K562 (cell line): ENCODE results near the gene MMP24OS. TPM values are rescaled to one million over a fixed set of nuclear protein-coding genes. Genes with fewer than 3 reads are reported as not detected.

Source experiments
- ATAC-seq: fragments of 200-7000 bp; cut with Tn5 transposase; 3 replicates; pipeline ENCODE4 v1.9.1; 2020; ENCODE audit warnings: moderate library complexity
- BruUV-seq: library from RNA; stranded (reverse); fragments of 400-500 nt; replicated peaks from 2 replicates; lab custom pipeline; 2021; lab: Mats Ljungman, UMichigan
- CTCF ChIA-PET: fragments of 300-600 bp; formaldehyde crosslinking; extraction: SDS; loops from one replicate; lab custom pipeline; 2021; ENCODE audit warnings: low intra/inter-chr PET ratio; lab: Yijun Ruan, JAX
- POLR2A ChIA-PET: fragments of 300-600, 350-650 bp; sonication (Branson Sonifier 250); formaldehyde crosslinking; extraction: SDS; loops from one replicate; lab custom pipeline; 2021; ENCODE audit warnings: antibody characterized with exemption, inconsistent platforms; lab: Yijun Ruan, JAX
- DNase-seq, 4 experiments: peaks; one replicate each; pipeline versions ENCODE4 v3.0.0 to v3.0.0-alpha.2; 2011 to 2018; ENCODE audit warnings: low spot score in 3 of 4, mixed read lengths in 3 of 4; ENCODE audit errors: extremely low read depth in 1 of 4
- FAIRE-seq: peaks from 2 replicates; lab custom pipeline; 2011; peaks lifted over from hg19 to GRCh38; lab: Jason Lieb, UNC
- H2AFZ ChIP-seq: 2 replicates; pipeline ENCODE4 v1.6.0; 2011; ENCODE audit warnings: low read depth, low read length, control low read depth, inconsistent platforms
- H3K27ac ChIP-seq: fragments of 200-600 bp; 3 replicates; pipeline ENCODE4 v1.8.0; 2011; ENCODE audit warnings: low read depth, mild to moderate bottlenecking, control low read depth, inconsistent platforms, low read length, moderate library complexity, mixed read lengths; ENCODE audit errors: extremely low read depth
- H3K27me3 ChIP-seq, 2 experiments: fragments of 300-600 bp in 1 of 2; 2 replicates in 1 of 2; 3 replicates in 1 of 2; pipeline versions ENCODE4 v1.6.0 to v1.8.0; 2011; ENCODE audit warnings: inconsistent platforms in 2 of 2, low read length in 2 of 2, mild to moderate bottlenecking in 1 of 2, mixed read lengths in 1 of 2, moderate library complexity in 1 of 2; ENCODE audit not compliant: control insufficient read depth in 2 of 2, insufficient read depth in 2 of 2
- H3K36me3 ChIP-seq: fragments of 300-600 bp; 3 replicates; pipeline ENCODE4 v1.8.0; 2011; ENCODE audit warnings: mild to moderate bottlenecking, low read length, inconsistent platforms; ENCODE audit not compliant: control insufficient read depth, insufficient read depth
- H3K4me1 ChIP-seq, 2 experiments: fragments of 200-600 bp in 1 of 2; replicated peaks in 1 of 2; 2 replicates in 1 of 2; 3 replicates in 1 of 2; pipeline versions ENCODE4 v1.5.1 to v1.8.0; 2011; ENCODE audit warnings: inconsistent platforms in 2 of 2, low read length in 2 of 2, mild to moderate bottlenecking in 1 of 2, mixed read lengths in 1 of 2, moderate library complexity in 1 of 2; ENCODE audit not compliant: control insufficient read depth in 2 of 2, insufficient read depth in 2 of 2
- H3K4me2 ChIP-seq: 2 replicates; pipeline ENCODE4 v1.6.1; 2011; ENCODE audit warnings: low read length, control low read depth, inconsistent platforms, mixed read lengths; ENCODE audit not compliant: insufficient read depth
- H3K4me3 ChIP-seq: fragments of 200-600 bp; sonication (generic), shearing (Covaris generic); 2 replicates; pipeline ENCODE4 v1.5.1; 2016; ENCODE audit warnings: control low read depth, inconsistent platforms
- H3K79me2 ChIP-seq: fragments of 200-600 bp; 3 replicates; pipeline ENCODE4 v1.8.0; 2011; ENCODE audit warnings: low read length, inconsistent platforms; ENCODE audit not compliant: control insufficient read depth, insufficient read depth
- H3K9ac ChIP-seq, 2 experiments: 2 replicates each; pipeline versions ENCODE4 v1.6.0 to v1.6.1; 2011; ENCODE audit warnings: low read depth in 2 of 2, low read length in 2 of 2, control low read depth in 1 of 2, inconsistent platforms in 1 of 2, mild to moderate bottlenecking in 1 of 2, mixed read lengths in 1 of 2; ENCODE audit not compliant: insufficient read depth in 1 of 2
- H3K9me1 ChIP-seq: one replicate; pipeline ENCODE4 v1.6.0; 2011; ENCODE audit warnings: inconsistent platforms, mild to moderate bottlenecking, low read length, moderate library complexity; ENCODE audit not compliant: control insufficient read depth, insufficient read depth
- H3K9me3 ChIP-seq: replicated peaks from 2 replicates; pipeline ENCODE4 v1.5.1; 2011; ENCODE audit warnings: low read depth, low read length, inconsistent platforms; ENCODE audit not compliant: control insufficient read depth, insufficient read depth
- H4K20me1 ChIP-seq: replicated peaks from 2 replicates; pipeline ENCODE4 v1.6.1; 2011; ENCODE audit warnings: low read length, inconsistent platforms, mixed read lengths; ENCODE audit not compliant: control insufficient read depth, insufficient read depth
- ILK ChIP-seq: fragments of 450-650 bp; IDR thresholded peaks from 2 replicates; pipeline ENCODE4 v1.6.1; 2016; ENCODE audit warnings: missing genetic modification characterization, low read depth, mild to moderate bottlenecking, missing compliant biosample characterization, moderate library complexity, borderline replicate concordance
- MTA2 ChIP-seq: fragments of 450-650 bp; IDR thresholded peaks from 2 replicates; pipeline ENCODE4 v1.6.1; 2016; ENCODE audit warnings: low read depth
- ZNF12 ChIP-seq: sonication (generic); formaldehyde crosslinking; IDR thresholded peaks from 2 replicates; pipeline ENCODE4 v1.4.0; 2020; ENCODE audit warnings: mild to moderate bottlenecking, missing genetic modification reagents
- WGBS: fragments of 100-300 bp; shearing (Covaris generic); methylation state at CpG from one replicate; pipeline ENCODE4 v1.1.6; 2016; ENCODE audit warnings: low coverage, mixed read lengths; ENCODE audit not compliant: insufficient coverage; ENCODE audit errors: missing lambda C conversion rate; 5-methylcytosine and 5-hydroxymethylcytosine counted together
- in situ Hi-C: fragments of 300-500 bp; cut with MboI; formaldehyde crosslinking; loops from 4 replicates; pipeline ENCODE4 v1.15.0; 2018; ENCODE audit warnings: inconsistent platforms, mixed read lengths
- intact Hi-C: fragments of 100-400 bp; cut with micrococcal nuclease; formaldehyde crosslinking; loops from 2 replicates; pipeline ENCODE4 v1.14.2; 2022
- polyA plus RNA-seq, 8 experiments: library from polyadenylated mRNA; depleted of rRNA in 4 of 8; stranded (reverse) in 5 of 8; unstranded in 3 of 8; fragments of >200 nt; fragmentation: Nextera tagmentation in 2 of 8; fragmentation: Illumina TruSeq in 1 of 8; extraction: Ambion mirVana in 2 of 8; extraction: Trizol in 1 of 8; gene quantifications; 2 replicates each; pipeline versions ENCODE4 v1.2.1 to v1.2.3, GENCODE V29; 2011 to 2014; ENCODE audit warnings: inconsistent platforms in 1 of 8, missing spikeins in 1 of 8
- total RNA-seq, 7 experiments: library from RNA; depleted of rRNA in 6 of 7; stranded (reverse); fragments of >200 nt in 6 of 7; fragmentation: Illumina TruSeq in 2 of 7; extraction: Trizol in 2 of 7; gene quantifications; 2 replicates each; pipeline versions ENCODE4 v1.2.1 to v1.2.3, GENCODE V29; 2011 to 2021; ENCODE audit warnings: low replicate concordance in 1 of 7
- TF ChIP-seq, protein P1 (sequence below), 2 experiments: fragments of 450-650 bp; IDR thresholded peaks; 2 replicates each; pipeline ENCODE4 v1.6.1; 2018; ENCODE audit warnings: mild to moderate bottlenecking in 2 of 2, low read depth in 1 of 2; ENCODE audit not compliant: partially characterized antibody in 2 of 2

MMP24OS gene
- total and polyA plus RNA-seq, 9 of the 15 experiments (the other 6 are each of a cell fraction or from before 2014, with no cell fraction given) = 0.92 to 41.5 (median 11.4) TPM

DNA sequence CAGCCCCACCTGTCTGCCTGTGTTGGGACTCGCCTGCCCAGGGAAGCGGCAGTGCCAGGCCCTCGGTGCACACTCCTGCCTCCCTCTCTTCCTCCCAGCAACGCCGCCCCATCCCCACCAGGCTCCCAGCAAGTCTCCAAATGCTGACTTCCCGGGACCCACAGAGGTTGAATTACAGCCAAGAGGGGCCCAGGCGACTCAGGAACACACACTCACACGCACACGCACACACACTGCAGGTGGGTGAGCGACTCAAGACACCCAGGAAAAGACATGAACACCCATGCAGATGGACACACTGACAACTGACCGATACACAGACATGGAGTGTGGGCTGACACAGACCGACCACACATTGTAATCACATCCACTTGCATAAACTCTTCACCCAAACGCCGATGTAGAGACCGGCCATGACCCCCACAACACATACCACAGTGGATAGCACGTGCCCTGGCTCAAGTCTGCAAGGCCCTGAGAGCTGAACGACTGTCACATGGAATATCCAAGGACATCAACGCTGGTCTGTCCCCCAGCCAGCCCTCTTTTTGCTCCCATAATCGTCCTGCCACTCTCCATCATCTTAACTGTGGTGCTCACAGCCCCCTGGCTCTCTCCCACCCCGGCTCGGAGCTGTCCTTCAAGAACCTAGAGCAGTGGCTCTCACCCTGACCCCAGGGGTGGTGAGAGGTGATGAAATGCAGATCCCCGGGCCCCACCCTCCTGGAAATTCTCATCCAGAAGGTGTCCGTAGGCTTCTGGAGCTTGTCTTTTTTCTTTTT, 14.8 kb upstream of the MMP24OS start:
- CTCF ChIA-PET = no interaction called here
- DNase-seq = no peak
- intact Hi-C loops = no loop called here
- in situ Hi-C loops = no loop called here
- no peaks in the 10 kb centered on the region for H3K9me3 ChIP-seq
- H3K79me2 ChIP-seq = no peaks in the 10 kb centered on the region
- H3K4me1 ChIP-seq = peaks cover 0 to 19% of the 10 kb centered on the region in 2 experiments; a peak in 3 of 5 replicates
- FAIRE-seq = peak; percentile 37
- no peak for ATAC-seq
- BruUV-seq = no TSS peak
- H3K27me3 ChIP-seq = peaks cover 31 to 60% of the 10 kb centered on the region in 2 experiments
- no peaks in the 10 kb centered on the region for H3K36me3 ChIP-seq
- H3K4me2 ChIP-seq = no peak overlapping the region
- H4K20me1 ChIP-seq = no peaks in the 10 kb centered on the region
- H3K27ac ChIP-seq = no peak overlapping the region
- H3K9ac ChIP-seq = no peak overlapping the region
- POLR2A ChIA-PET = interaction anchor here (0.9 to 1.1 kb wide), 2 partner anchors 11 to 164 kb away, joined by 4 to 6 read pairs; no protein-coding TSS in a partner anchor
- H2AFZ ChIP-seq = no peak overlapping the region
- no peak overlapping the region for H3K4me3 ChIP-seq
- no peaks in the 10 kb centered on the region for H3K9me1 ChIP-seq
- TF ChIP-seq ZNF12 (no peak), MTA2 (no peak)
- WGBS = 22% methylated on average over 23 of the region's 23 CpGs

DNA sequence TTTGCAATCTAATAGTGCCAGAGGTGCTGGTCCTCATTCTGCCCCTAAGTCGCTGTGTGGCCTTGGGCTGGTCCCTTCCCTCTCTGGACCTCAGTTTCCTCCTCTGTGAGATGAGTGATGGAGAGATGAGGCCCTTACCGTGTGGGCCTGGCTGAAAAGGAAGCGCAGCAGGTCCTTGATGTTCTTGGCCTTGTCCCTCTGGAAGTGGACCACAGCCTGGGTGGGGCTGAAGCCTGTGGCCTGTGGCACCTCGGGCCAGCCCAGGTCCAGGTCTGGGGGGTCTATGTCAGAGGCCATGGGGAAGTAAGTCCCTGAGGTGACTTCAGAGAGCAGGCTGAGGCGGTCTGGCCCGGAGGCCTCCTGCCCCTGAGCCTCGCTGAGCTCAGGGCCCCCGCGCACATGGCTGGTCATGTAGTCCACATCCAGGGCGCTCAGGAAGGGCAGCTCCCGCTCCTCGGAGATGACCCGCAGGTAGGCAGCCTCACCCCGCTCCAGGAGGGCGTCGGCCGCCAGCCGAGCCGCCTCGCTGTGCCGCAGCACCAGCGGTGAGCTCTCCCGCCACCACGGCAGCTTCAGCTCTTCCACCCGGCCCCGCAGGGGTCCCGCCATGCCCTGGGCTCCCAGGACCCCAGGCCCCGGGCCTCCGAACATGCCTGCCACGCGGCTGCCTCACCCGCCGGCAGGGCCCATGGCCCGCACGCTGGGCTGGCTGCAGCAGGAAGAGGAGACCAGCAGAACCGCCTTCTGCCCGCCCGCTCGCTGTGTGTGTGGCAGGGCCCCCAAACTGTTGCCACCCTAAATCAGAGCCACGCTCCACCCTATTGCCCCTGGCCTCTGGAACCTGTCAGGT, 14.0 kb upstream of the MMP24OS start, which contains the start of gene FAM83C:
FAM83C (minus strand) TSS at position 772 of the 850 bp plus-strand sequence; CDS start at position 651, 121 bp downstream.
- intact Hi-C loops = no loop called here
- Histone ChIP-seq H3K79me2 (no peaks in the 10 kb centered on the region), H3K9me3 (no peaks in the 10 kb centered on the region), H2AFZ (no peak within 1 kb of the TSS), H3K27me3 (peaks cover 31 to 56% of the 10 kb centered on the region in 2 experiments), H3K4me1 (peaks cover 0 to 26% of the 10 kb centered on the region in 2 experiments; a peak in 2 of 5 replicates), H4K20me1 (no peaks in the 10 kb centered on the region), H3K9me1 (no peaks in the 10 kb centered on the region), H3K4me3 (no peak within 1 kb of the TSS), H3K4me2 (no peak within 1 kb of the TSS), H3K36me3 (no peaks in the 10 kb centered on the region), H3K27ac (no peak within 1 kb of the TSS), H3K9ac (no peak within 1 kb of the TSS)
- BruUV-seq = no TSS peak
- ChIA-PET CTCF (no interaction called here), POLR2A (interaction anchor here (1.1 kb wide), 1 partner anchor 17 kb away, joined by 3 read pairs; no protein-coding TSS in a partner anchor)
- DNase-seq (no peak), ATAC-seq (no peak), FAIRE-seq (no peak)
- 34% methylated on average over 22 of the region's 40 CpGs for WGBS
- TF ChIP-seq, protein P1, sequence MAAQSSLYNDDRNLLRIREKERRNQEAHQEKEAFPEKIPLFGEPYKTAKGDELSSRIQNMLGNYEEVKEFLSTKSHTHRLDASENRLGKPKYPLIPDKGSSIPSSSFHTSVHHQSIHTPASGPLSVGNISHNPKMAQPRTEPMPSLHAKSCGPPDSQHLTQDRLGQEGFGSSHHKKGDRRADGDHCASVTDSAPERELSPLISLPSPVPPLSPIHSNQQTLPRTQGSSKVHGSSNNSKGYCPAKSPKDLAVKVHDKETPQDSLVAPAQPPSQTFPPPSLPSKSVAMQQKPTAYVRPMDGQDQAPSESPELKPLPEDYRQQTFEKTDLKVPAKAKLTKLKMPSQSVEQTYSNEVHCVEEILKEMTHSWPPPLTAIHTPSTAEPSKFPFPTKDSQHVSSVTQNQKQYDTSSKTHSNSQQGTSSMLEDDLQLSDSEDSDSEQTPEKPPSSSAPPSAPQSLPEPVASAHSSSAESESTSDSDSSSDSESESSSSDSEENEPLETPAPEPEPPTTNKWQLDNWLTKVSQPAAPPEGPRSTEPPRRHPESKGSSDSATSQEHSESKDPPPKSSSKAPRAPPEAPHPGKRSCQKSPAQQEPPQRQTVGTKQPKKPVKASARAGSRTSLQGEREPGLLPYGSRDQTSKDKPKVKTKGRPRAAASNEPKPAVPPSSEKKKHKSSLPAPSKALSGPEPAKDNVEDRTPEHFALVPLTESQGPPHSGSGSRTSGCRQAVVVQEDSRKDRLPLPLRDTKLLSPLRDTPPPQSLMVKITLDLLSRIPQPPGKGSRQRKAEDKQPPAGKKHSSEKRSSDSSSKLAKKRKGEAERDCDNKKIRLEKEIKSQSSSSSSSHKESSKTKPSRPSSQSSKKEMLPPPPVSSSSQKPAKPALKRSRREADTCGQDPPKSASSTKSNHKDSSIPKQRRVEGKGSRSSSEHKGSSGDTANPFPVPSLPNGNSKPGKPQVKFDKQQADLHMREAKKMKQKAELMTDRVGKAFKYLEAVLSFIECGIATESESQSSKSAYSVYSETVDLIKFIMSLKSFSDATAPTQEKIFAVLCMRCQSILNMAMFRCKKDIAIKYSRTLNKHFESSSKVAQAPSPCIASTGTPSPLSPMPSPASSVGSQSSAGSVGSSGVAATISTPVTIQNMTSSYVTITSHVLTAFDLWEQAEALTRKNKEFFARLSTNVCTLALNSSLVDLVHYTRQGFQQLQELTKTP (IDR thresholded peaks at IDR 0.05; ENCODE audit: low read depth in 1 of 2, partially characterized antibody in 2 of 2) = no peak
- TF ChIP-seq ILK (tag) = no peak
- in situ Hi-C loops = no loop called here
